ENCODE data around the gene VWA1.

Gene VWA1

GRCh38 chr1:1420654-1421141 is 14.8 kb upstream of the VWA1 start:
- Histone ChIP-seq H3K4ac (ENCODE audit: low read depth, low read length) (peak overlapping the region; percentile 81), H4K5ac (ENCODE audit: low read length) (no peak overlapping the region), H3K23ac (ENCODE audit: low read length) (no peak overlapping the region), H3K18ac (ENCODE audit: low read length) (peak overlapping the region; percentile 52), H3K79me1 (ENCODE audit: low read length) (no peaks in the 10 kb centered on the region), H3K4me1 (ENCODE audit: control insufficient read depth, low read depth, low read length) (peaks cover 3% of the 10 kb centered on the region), H2BK5ac (ENCODE audit: low read length) (no peak overlapping the region), H3K4me3 (ENCODE audit: low read length) (no peak overlapping the region), H3K4me2 (ENCODE audit: low read length) (no peak overlapping the region), H3K27me3 (ENCODE audit: insufficient read depth, low read length, poor library complexity) (no peaks in the 10 kb centered on the region), H2BK120ac (ENCODE audit: low read depth, low read length) (peak overlapping the region; percentile 3), H4K8ac (ENCODE audit: low read depth, low read length) (peak overlapping the region; percentile 67), H3K56ac (ENCODE audit: low read length) (peak overlapping the region; percentile 64), H3K36me3 (ENCODE audit: control insufficient read depth, insufficient read depth, low read length) (no peaks in the 10 kb centered on the region), H3K79me2 (ENCODE audit: control insufficient read depth, insufficient read depth, low read length) (no peaks in the 10 kb centered on the region), H2BK15ac (replicated peaks; ENCODE audit: low read depth) (no peak overlapping the region), H3K9ac (ENCODE audit: low read length) (peak overlapping the region; percentile 11), H3K27ac (ENCODE audit: low read depth, low read length) (no peak overlapping the region), H2AK5ac (ENCODE audit: low read length) (peak overlapping the region; percentile 7)
- WGBS (ENCODE audit: extremely low coverage, insufficient coverage, low lambda C conversion rate): no CpG with 5 or more reads among the region's 12 CpGs
- DNase-seq: no peak

DNA sequence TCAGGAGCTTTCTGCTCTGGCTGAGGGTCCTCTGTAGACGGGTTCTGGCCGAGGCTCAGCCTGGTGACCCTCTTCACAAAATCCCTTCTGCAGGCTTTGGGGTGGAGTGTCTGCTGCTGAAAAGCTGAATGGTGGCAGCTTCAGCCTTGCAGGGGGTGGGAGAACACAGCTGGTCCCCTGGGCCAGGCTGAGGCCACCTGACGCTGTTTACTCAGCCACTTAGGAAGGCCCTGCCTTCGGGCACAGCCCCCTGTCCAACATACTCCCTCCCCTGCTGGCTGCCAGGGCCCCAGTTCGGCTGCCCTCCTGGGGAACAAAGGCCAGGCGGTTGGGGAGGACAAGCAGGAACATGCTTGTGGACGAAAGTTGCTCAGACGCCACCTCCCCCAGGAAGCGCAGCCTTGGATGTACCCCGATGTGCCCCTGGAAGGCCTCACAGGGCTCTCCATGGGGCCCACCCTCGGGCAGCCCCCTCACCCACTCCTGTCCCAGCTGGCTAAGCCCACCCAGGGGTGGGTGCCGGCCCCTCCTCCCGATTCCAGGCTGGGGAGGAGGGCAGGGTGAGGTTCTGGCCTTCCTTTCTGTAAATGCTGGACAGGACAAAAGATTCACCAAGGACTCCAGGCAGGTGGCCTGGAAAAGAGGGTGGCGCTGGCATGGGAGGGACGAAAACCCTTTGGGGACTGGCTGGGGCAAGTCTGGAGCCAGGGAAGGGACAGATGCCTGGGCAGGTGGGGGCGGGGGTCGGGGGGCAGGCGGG is 14.2 kb upstream of the VWA1 start, which contains the start of gene ANKRD65:
Gene ANKRD65 (minus strand): TSS at position 130 of the 760 bp plus-strand sequence. CDS start 271 bp downstream, outside the sequence.
- Histone ChIP-seq H3K4ac (ENCODE audit: low read depth, low read length) (peak within 1 kb of the TSS; percentile 96), H2BK5ac (ENCODE audit: low read length) (peak within 1 kb of the TSS; percentile 43), H2BK120ac (ENCODE audit: low read depth, low read length) (peak within 1 kb of the TSS; percentile 56), H4K8ac (ENCODE audit: low read depth, low read length) (peak within 1 kb of the TSS; percentile 67), H3K9ac (ENCODE audit: low read length) (peak within 1 kb of the TSS; percentile 62), H3K18ac (ENCODE audit: low read length) (peak within 1 kb of the TSS; percentile 72), H3K36me3 (ENCODE audit: control insufficient read depth, insufficient read depth, low read length) (no peaks in the 10 kb centered on the region), H3K27me3 (ENCODE audit: insufficient read depth, low read length, poor library complexity) (no peaks in the 10 kb centered on the region), H3K27ac (ENCODE audit: low read depth, low read length) (peak within 1 kb of the TSS; percentile 10), H3K56ac (ENCODE audit: low read length) (peak within 1 kb of the TSS; percentile 75), H4K5ac (ENCODE audit: low read length) (no peak within 1 kb of the TSS), H3K4me1 (ENCODE audit: control insufficient read depth, low read depth, low read length) (peaks cover 5% of the 10 kb centered on the region), H2BK15ac (replicated peaks; ENCODE audit: low read depth) (no peak within 1 kb of the TSS), H2AK5ac (ENCODE audit: low read length) (peak within 1 kb of the TSS; percentile 7), H3K4me2 (ENCODE audit: low read length) (peak within 1 kb of the TSS; percentile 18), H3K79me1 (ENCODE audit: low read length) (no peaks in the 10 kb centered on the region), H3K4me3 (ENCODE audit: low read length) (no peak within 1 kb of the TSS), H3K23ac (ENCODE audit: low read length) (no peak within 1 kb of the TSS), H3K79me2 (ENCODE audit: control insufficient read depth, insufficient read depth, low read length) (no peaks in the 10 kb centered on the region)
- no peak for DNase-seq
- WGBS (ENCODE audit: extremely low coverage, insufficient coverage, low lambda C conversion rate): no CpG with 5 or more reads among the region's 18 CpGs

DNA sequence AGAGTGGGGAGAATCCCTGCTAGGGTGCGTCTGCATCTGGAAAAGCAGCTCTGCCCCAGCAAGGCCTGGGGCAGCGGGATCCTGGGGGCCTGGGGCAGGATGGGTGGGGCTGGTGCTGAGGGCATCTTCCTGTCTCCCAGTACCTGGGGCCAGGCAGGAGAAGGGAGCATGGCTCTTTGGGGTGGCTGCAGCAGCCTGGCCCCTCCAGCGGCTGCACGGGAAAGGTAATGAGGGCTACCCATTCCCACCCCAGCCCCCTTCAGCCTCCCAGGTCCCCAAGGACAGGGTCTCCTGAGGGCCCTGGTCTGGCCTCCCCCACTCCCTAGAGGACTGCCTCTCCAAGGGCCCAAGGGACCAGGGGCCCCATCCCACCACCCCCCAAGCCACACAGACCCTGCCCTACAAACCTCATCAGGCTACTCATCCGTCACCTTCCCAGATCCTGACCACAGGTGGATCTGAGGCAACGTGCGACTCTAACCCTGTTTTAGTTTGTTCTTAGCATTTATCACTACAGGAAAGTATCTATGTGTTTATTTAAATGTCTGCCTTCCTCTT is 13.5 kb upstream of the VWA1 start:
- Histone ChIP-seq H3K23ac (ENCODE audit: low read length) (no peak overlapping the region), H3K27ac (ENCODE audit: low read depth, low read length) (peak overlapping the region; percentile 14), H4K8ac (ENCODE audit: low read depth, low read length) (no peak overlapping the region), H2BK120ac (ENCODE audit: low read depth, low read length) (peak overlapping the region; percentile 56), H2BK5ac (ENCODE audit: low read length) (peak overlapping the region; percentile 64), H3K18ac (ENCODE audit: low read length) (peak overlapping the region; percentile 72), H3K36me3 (ENCODE audit: control insufficient read depth, insufficient read depth, low read length) (no peaks in the 10 kb centered on the region), H2AK5ac (ENCODE audit: low read length) (peak overlapping the region; percentile 72), H3K4me3 (ENCODE audit: low read length) (no peak overlapping the region), H3K4me2 (ENCODE audit: low read length) (no peak overlapping the region), H3K79me1 (ENCODE audit: low read length) (no peaks in the 10 kb centered on the region), H3K4me1 (ENCODE audit: control insufficient read depth, low read depth, low read length) (peaks cover 5% of the 10 kb centered on the region), H4K5ac (ENCODE audit: low read length) (no peak overlapping the region), H3K79me2 (ENCODE audit: control insufficient read depth, insufficient read depth, low read length) (no peaks in the 10 kb centered on the region), H3K9ac (ENCODE audit: low read length) (no peak overlapping the region), H3K4ac (ENCODE audit: low read depth, low read length) (peak overlapping the region; percentile 96), H2BK15ac (replicated peaks; ENCODE audit: low read depth) (no peak overlapping the region), H3K27me3 (ENCODE audit: insufficient read depth, low read length, poor library complexity) (no peaks in the 10 kb centered on the region), H3K56ac (ENCODE audit: low read length) (peak overlapping the region; percentile 49)
- no peak for DNase-seq
- WGBS (ENCODE audit: extremely low coverage, insufficient coverage, low lambda C conversion rate): no CpG with 5 or more reads among the region's 7 CpGs

DNA sequence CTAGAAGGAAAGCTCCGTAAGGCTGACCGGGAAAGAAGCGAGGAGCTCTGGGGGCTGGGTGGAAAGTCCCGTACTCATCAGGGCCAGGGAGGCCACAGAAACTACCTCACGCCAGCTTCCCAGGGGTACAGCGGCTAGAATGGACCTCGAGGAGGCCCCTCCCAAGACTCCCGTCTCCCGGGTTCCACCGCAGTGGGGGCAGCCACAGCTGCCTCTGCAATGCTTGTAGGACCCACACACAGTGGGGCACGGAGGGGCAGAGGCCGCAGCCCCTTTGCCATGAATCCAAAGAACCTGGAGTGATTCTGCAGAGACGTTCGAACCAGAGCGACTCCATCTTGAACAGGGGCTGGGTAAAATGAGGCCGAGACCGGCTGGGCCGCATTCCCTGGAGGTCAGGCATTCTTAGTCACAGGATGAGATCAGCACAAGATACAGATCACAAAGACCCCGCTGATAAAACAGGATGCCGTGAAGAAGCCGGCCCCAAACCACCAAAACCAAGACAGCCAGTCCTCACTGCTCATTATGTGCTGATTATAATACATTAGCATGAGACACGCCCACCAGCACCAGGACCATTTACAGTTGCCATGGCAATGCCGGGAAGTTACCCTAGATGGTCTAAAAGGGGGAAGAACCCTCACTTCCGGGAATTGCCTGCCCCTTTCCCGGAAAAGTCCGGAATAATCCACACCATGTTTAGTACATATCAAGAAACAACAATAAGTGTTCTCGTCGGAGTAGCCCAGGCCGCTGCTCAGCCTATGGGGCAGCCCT is 12.8 kb upstream of the VWA1 start:
- H3K4ac ChIP-seq (ENCODE audit: low read depth, low read length): peak overlapping the region; percentile 96
- no CpG with 5 or more reads among the region's 29 CpGs for WGBS (ENCODE audit: extremely low coverage, insufficient coverage, low lambda C conversion rate)
- H3K4me2 ChIP-seq (ENCODE audit: low read length): no peak overlapping the region

GRCh38 chr1:1423245-1423597 is 12.3 kb upstream of the VWA1 start:
- H4K8ac ChIP-seq (ENCODE audit: low read depth, low read length): no peak overlapping the region
- peaks cover 5% of the 10 kb centered on the region for H3K4me1 ChIP-seq (ENCODE audit: control insufficient read depth, low read depth, low read length)
- no peak overlapping the region for H3K23ac ChIP-seq (ENCODE audit: low read length)
- no peak overlapping the region for H3K18ac ChIP-seq (ENCODE audit: low read length)
- no peak overlapping the region for H3K4me3 ChIP-seq (ENCODE audit: low read length)
- H3K56ac ChIP-seq (ENCODE audit: low read length): peak overlapping the region; percentile 56
- no peak overlapping the region for H2AK5ac ChIP-seq (ENCODE audit: low read length)
- no peak overlapping the region for H3K4me2 ChIP-seq (ENCODE audit: low read length)
- no peak overlapping the region for H3K27ac ChIP-seq (ENCODE audit: low read depth, low read length)
- no peak overlapping the region for H3K9ac ChIP-seq (ENCODE audit: low read length)
- H2BK15ac ChIP-seq (replicated peaks; ENCODE audit: low read depth): no peak overlapping the region
- H3K36me3 ChIP-seq (ENCODE audit: control insufficient read depth, insufficient read depth, low read length): no peaks in the 10 kb centered on the region
- no peak overlapping the region for H3K4ac ChIP-seq (ENCODE audit: low read depth, low read length)
- no peaks in the 10 kb centered on the region for H3K79me1 ChIP-seq (ENCODE audit: low read length)
- no peak overlapping the region for H4K5ac ChIP-seq (ENCODE audit: low read length)
- H2BK120ac ChIP-seq (ENCODE audit: low read depth, low read length): no peak overlapping the region
- H3K27me3 ChIP-seq (ENCODE audit: insufficient read depth, low read length, poor library complexity): no peaks in the 10 kb centered on the region
- no peaks in the 10 kb centered on the region for H3K79me2 ChIP-seq (ENCODE audit: control insufficient read depth, insufficient read depth, low read length)
- WGBS (ENCODE audit: extremely low coverage, insufficient coverage, low lambda C conversion rate): no CpG with 5 or more reads among the region's 7 CpGs
- no peak for DNase-seq
- H2BK5ac ChIP-seq (ENCODE audit: low read length): no peak overlapping the region

More for the DNA sequence above, 12.8 kb upstream of the VWA1 start:
- H2BK15ac ChIP-seq (replicated peaks; ENCODE audit: low read depth): no peak overlapping the region
- H3K36me3 ChIP-seq (ENCODE audit: control insufficient read depth, insufficient read depth, low read length): no peaks in the 10 kb centered on the region
- H3K27me3 ChIP-seq (ENCODE audit: insufficient read depth, low read length, poor library complexity): no peaks in the 10 kb centered on the region
- H3K23ac ChIP-seq (ENCODE audit: low read length): no peak overlapping the region
- H3K4me3 ChIP-seq (ENCODE audit: low read length): no peak overlapping the region
- peak overlapping the region; percentile 72 for H2AK5ac ChIP-seq (ENCODE audit: low read length)
- H3K79me1 ChIP-seq (ENCODE audit: low read length): no peaks in the 10 kb centered on the region
- peak; percentile 99 for DNase-seq
- H3K79me2 ChIP-seq (ENCODE audit: control insufficient read depth, insufficient read depth, low read length): no peaks in the 10 kb centered on the region
- peak overlapping the region; percentile 49 for H3K56ac ChIP-seq (ENCODE audit: low read length)
- H3K9ac ChIP-seq (ENCODE audit: low read length): no peak overlapping the region
- H2BK5ac ChIP-seq (ENCODE audit: low read length): peak overlapping the region; percentile 64
- H4K5ac ChIP-seq (ENCODE audit: low read length): no peak overlapping the region
- H4K8ac ChIP-seq (ENCODE audit: low read depth, low read length): no peak overlapping the region
- H3K4me1 ChIP-seq (ENCODE audit: control insufficient read depth, low read depth, low read length): peaks cover 5% of the 10 kb centered on the region
- H2BK120ac ChIP-seq (ENCODE audit: low read depth, low read length): peak overlapping the region; percentile 56
- H3K27ac ChIP-seq (ENCODE audit: low read depth, low read length): peak overlapping the region; percentile 14
- H3K18ac ChIP-seq (ENCODE audit: low read length): peak overlapping the region; percentile 72
